Coronary artery (tissue), 2 donors: ENCODE measurements around the gene ATG12.

Experiments used
- DNase-seq: peaks from one replicate; pipeline ENCODE4 v3.0.0-alpha.2; 2017; ENCODE audit warnings: low spot score
- H3K27ac ChIP-seq, 2 donors: fragments of 200-600 bp; sonication (generic); one replicate each; pipeline ENCODE4 v1.5.1; 2016 to 2019
- H3K4me3 ChIP-seq: fragments of 200-600 bp; sonication (generic); 2 replicates; pipeline ENCODE4 v1.5.1; 2016; ENCODE audit warnings: mild to moderate bottlenecking, moderate library complexity
- TF ChIP-seq, protein P1 (sequence below): fragments of 200-600 bp; sonication (generic); IDR thresholded peaks from one replicate; pipeline ENCODE4 v1.5.1; 2019; ENCODE audit warnings: antibody characterized with exemption

ATG12 gene

DNA sequence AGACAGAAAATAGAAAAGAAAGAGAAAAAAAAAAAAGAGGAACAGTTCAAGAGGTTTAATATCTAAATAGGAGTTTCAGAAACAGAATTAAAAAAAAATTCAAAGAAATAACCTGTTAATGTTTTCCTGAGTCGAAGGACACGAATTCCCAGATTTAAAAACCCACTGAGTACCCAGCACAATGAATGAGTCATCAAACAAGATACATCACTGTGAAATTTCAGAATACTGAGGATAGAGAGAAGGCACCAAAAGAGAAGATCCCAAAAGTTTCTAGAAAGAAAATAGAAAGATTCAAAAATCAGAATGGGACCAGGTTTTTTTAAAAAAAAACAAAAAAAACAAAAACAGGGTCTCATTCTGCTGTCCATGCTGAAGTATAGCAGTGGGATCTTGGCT, 33.7 kb downstream of the ATG12 start:
- H3K4me3 ChIP-seq, result no peak overlapping the region
- no peak overlapping the region for H3K27ac ChIP-seq
- DNase-seq, result no peak
- TF ChIP-seq, protein P1, sequence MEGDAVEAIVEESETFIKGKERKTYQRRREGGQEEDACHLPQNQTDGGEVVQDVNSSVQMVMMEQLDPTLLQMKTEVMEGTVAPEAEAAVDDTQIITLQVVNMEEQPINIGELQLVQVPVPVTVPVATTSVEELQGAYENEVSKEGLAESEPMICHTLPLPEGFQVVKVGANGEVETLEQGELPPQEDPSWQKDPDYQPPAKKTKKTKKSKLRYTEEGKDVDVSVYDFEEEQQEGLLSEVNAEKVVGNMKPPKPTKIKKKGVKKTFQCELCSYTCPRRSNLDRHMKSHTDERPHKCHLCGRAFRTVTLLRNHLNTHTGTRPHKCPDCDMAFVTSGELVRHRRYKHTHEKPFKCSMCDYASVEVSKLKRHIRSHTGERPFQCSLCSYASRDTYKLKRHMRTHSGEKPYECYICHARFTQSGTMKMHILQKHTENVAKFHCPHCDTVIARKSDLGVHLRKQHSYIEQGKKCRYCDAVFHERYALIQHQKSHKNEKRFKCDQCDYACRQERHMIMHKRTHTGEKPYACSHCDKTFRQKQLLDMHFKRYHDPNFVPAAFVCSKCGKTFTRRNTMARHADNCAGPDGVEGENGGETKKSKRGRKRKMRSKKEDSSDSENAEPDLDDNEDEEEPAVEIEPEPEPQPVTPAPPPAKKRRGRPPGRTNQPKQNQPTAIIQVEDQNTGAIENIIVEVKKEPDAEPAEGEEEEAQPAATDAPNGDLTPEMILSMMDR, result no peak

DNA sequence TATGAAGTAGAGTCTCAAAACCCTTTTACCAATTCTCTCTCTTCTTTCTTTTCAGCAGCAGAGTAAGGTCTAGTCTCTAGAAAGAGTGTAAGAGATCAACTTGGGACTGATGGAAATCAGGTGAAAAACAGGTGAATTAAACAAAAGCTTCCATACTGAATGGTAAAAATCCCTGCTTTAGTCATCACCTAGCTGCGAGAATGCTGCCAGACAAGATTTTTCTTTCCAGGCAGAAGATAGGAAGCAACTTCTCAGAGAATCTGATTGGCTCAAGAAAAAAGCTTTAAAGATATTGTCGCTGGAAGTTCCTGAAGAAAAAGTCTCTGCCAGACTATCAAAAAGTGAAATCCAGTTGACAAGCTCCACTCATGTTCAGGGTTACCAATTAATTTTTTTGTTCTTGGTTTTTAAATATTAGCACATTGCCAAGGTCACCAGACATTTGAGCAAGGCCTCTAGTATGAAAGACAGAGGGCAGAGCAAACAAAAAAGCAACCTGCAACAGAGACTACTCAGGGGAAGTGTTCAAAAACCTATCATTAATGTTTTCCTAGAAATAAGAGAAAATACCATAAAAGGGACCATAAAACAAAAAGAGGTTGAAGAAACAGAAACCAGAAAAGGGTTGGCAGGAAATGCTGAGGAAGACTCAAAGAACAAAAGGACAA, 34.2 kb downstream of the ATG12 start:
- TF ChIP-seq, protein P1, result no peak
- no peak overlapping the region for H3K4me3 ChIP-seq
- no peak for DNase-seq
- no peak overlapping the region for H3K27ac ChIP-seq

DNA sequence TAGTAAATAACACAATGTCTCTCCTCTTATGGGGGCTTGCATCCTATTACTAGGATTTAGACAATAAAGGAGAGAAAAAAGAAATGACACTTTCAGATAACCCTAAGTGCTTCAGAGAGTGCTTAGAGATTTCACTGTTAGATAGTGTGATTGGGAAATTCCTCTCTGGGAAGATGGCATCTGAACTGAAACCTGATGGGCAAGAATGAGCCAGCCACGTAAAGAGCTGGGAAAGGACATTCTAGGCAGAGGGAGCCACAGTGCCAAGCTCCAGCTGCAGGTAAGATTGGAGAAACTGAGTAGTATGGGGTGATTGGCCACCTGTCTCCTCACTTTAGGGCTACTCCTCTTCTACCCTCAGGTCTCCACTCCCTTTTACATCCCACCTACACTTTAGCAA, 39.4 kb downstream of the ATG12 start:
- DNase-seq, result no peak
- TF ChIP-seq, protein P1, result no peak
- no peak overlapping the region for H3K27ac ChIP-seq
- H3K4me3 ChIP-seq, result no peak overlapping the region

DNA sequence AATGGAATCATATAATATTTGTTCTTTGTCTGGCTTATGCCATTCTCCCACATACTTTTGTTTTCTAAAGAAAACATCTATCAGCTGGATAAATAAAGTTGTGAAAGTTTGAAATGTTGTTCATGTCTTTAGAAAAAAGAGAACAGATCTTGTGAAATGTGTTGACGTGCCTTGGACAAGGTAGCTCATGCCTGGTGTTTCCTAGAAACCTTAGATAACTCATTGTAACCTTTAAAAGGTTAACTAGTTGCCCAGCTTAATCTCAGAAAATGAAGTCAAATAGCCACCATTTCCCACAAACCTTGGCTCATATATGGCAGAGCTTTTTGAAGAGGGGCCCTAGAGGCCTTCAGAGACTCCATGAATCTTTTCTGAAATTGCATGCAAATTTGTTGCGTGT, 40.2 kb downstream of the ATG12 start:
- H3K27ac ChIP-seq, result no peak overlapping the region
- DNase-seq, result no peak
- TF ChIP-seq, protein P1, result no peak
- H3K4me3 ChIP-seq, result no peak overlapping the region

DNA sequence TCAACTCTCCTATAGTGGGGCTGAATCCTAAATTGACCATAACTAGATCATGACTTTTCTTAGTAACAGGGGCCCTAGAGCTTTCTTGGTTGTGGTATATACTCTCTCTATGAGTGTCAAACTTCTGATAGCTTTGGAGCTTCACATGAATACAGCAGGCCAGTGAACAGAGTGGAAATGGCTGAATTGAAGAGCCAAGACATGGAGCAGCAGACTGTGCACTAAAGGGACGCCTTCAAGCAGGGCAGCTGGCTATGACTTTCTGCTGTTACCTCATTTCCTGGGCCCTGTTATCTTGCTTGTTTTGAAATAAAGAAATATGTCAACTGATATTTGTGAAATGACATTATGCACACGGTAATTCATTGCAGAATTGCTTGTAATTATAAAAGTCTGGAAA, 41.3 kb downstream of the ATG12 start:
- TF ChIP-seq, protein P1, result no peak
- Histone ChIP-seq H3K27ac (no peak overlapping the region), H3K4me3 (no peak overlapping the region)
- no peak for DNase-seq

DNA sequence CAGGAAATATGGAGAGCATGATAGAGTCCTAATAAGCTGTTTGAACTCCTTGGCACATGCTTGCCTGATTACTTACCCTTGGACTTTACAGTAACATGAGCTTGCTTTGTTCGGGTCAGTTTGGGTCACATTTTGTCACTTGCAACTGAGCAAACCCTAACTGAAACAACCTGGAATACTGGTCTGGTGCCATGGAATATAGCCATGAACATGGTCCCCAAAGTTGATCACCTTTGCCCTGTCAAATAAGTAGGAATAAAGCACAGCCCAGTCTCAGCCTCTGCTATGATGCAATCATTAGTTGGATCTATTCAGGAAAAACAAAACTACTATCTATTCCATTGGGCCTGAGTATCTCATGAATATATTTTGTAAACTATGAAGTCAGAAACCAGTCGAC, 43.1 kb downstream of the ATG12 start:
- Histone ChIP-seq H3K27ac (no peak overlapping the region), H3K4me3 (no peak overlapping the region)
- TF ChIP-seq, protein P1, result no peak
- no peak for DNase-seq

DNA sequence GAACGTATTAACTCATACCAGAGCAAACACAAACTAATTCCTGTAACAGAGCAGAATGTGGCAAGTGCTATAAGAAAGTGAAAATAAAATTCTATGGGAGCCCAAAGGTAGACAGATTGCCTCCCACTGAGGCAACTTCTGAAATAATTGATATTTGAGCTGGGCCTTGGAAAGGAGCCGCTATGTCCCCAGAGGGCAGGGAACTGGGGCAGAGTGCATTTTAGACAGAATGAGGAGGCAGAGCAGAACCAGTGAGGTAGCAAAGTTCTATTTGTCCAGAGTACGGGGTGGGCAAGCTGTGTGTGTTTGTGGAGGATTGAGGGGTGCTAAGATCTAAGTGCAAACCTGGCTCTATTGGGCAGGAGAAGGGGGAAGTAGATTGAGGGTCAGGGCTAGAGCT, 44.7 kb downstream of the ATG12 start:
- no peak overlapping the region for H3K4me3 ChIP-seq
- no peak overlapping the region for H3K27ac ChIP-seq
- TF ChIP-seq, protein P1, result no peak
- DNase-seq, result no peak
